Stimulated activated CD4-positive, alpha-beta T cell treated with anti-CD3 and anti-CD28 coated beads, Interleukin-4, amount 100 ng/mL, for 4 hours (primary cell): ENCODE data around the gene WDR74.
A peak's percentile ranks its signal among the peaks of the same experiment; 100 is the strongest.
"Not testable (repeated sequence)": the region's sequence is repeated elsewhere in the genome, so short reads cannot be mapped to it uniquely, and the experiment has no call there.

Experiments used
- DNase-seq, 2 experiments: peaks; one replicate each; pipeline ENCODE4 v3.0.0-alpha.2; 2020

Gene WDR74

DNA sequence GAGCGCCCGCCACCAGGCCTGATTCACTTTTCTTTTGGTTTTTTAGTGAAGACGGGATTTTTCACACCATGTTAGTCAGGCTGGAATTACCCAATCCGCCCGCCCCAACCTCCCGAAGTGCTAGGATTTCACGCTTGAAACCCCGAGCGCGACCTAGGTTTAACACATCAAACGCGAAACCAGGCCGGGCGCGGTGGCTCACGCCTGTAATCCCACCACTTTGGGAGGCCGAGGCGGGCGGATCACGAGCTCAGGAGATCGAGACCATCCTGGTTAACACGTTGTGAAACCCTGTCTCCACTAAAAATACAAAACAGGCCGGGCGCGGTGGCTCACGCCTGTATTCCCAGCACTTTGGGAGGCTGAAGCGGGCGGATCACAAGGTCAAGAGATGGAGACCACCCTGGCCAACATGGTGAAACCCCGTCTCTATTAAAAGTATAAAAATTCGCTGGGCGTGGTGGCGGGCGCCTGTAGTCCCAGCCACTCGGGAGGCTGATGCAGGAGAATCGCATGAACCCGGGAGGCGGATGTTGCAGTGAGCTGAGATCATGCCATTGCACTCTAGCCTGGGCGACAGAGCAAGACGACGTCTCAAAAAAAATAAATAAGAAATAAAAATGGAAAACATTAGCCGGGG is 1.5 kb upstream of the WDR74 start:
- DNase-seq, result peak; percentile 68 to 69

DNA sequence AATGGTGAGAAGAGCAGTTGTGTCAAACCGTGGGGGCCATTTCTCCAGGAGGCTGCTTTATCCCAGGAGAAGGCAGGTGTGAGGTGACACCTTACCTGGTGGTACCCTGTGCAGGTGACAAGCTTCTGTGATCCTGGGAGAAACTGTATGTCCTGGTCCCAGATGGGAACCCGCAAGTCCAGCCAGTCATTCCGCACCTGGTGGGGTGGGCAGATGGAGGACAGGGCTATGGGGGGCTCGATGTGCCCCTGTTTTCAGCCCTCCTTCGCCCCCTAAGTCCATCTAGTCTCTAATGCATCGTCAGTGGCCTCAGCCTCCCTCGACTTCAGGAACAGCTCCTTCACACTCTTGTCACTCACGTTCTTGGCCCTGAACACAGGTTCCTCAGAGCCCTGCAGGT is 4.1 kb downstream of the WDR74 start:
- DNase-seq, result no peak

DNA sequence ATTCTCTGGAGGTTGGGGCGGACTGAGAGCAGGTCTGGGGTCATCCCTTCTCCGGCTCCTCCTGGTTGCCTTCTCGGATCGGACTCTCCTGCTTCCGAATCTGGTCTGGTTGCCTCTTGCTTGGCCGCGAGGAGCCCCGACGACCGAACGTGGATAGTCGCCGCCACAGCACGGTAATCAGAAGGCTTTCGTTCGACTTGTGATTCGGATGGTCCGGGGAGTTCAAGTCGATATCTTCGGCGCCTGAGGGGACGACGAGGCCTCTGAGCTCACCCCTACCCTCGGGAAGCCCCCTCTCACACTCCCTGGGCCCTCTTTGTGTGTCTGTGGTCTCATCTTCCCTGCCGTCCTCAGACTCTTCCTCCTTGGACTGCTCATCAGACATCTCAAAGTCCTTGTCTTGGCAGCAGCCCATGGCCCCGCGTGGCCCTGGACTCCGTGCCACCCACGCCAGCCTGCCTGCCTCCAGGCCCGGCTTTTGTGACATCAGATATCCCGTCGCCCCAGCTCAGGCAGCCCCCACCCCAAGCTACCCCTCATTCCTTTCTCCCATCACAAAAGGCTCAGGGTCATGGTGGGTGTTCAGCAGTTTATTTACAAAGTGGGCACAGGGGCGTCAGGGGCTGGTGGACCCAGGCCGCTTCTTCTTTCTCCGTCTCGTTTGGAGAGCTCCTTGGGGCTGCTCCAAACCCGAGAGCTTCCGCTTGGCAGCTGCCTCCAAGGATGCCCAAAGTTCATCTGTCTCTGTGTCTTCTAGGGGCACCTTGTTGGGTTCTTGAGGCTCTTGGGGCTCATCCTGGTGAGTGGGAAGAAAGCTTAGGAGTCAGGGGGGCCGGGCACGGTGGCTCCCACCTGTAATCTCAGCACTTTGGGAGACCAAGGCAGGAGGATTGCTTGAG is 6.8 kb downstream of the WDR74 start, which contains the start of gene TEX54:
TEX54 (minus strand) TSS at position 506 of the 899 bp plus-strand sequence.
- DNase-seq, result peak in 1 of 2 experiments; percentile 27

DNA sequence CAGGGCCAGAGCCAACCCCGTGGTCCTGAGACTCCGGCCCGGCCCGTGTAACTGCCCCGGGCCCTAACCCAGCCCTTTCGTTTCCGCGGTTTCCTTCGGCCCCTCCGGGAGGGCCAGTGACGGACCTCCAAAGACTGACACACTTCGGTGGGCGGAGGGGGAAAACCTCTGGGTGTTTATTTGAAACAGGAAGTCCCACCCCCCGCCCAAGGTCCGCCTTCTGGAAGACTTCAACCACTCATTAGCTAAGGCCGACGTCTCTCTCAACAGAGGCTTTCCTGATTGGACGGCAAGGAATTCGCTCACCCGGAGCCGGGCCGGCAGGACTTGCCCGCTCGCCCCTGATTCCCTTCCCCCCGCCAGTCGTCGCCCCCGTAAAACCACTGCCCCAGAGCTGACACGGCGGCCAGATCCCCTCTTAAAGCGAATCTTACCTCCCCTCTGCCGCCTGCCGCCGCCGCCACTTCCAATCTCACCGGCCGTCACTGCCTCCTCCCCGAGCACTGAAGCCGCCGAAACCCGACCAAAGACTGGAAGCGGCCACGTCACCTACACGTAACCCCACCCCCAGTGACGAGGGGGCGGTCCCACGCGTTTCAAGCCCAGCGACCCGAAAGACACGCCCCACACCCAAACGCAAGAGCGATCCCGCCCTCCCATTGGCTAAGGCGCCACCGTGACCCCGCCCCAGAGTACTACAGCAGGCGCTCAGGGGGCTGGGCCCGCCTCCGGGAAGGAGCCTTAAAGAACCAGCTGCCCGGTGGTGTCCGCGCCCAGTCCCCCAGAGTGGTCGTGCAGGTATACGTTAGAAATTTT is 7.7 kb downstream of the WDR74 start, which contains the start of gene STX5:
STX5 (minus strand) TSS at position 532 of the 816 bp plus-strand sequence. CDS start 808 bp downstream, outside the sequence.
- peak; percentile 99 for DNase-seq

DNA sequence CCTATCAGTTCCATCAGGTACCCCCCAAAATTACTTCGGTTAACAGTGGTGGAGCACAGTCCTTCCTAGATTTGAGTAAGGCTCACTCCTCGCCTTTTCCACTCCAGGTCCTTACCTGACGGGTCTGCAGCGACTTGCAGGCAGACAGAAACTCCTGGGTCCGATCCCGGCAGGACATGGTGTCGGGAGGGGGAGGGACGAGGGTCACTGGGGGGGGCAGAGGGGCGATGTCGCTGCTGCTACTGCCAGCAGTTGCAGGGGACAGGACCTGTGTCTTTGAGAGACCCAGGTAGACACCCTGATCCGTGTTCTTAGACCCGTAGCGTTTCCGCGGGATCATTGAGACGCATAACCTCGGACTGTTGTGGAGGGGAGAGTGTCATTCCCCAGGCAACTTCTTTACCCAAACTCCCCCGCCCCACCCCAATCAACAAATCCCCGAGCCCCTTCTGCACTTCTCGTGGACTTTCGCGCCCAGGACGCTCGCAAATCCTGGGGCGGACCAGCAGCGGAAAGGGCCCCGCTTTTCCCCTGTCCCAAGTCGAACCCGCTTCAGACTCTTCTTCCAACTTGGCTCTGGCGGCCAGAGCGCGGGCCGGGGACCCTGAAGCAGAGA is 8.4 kb downstream of the WDR74 start:
- DNase-seq, result no peak

DNA sequence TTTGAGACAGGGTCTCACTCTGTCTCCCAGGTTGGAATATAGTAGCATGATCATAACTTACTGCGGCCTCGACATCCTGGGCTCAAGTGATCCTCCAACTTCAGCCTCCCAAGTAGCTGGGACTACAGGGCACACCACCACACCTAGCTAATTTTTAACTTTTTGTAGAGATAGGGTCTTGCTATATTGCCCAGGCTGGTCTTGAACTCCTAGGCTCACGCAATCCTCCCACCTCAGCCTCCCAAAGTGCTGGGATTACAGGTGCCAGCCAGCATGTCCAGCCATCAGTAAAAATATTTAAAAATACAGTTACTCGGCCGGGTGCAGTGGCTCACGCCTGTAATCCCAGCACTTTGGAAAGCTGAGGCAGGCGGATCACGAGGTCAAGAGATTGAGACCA is 11.3 kb downstream of the WDR74 start:
- DNase-seq, result not testable (repeated sequence)

DNA sequence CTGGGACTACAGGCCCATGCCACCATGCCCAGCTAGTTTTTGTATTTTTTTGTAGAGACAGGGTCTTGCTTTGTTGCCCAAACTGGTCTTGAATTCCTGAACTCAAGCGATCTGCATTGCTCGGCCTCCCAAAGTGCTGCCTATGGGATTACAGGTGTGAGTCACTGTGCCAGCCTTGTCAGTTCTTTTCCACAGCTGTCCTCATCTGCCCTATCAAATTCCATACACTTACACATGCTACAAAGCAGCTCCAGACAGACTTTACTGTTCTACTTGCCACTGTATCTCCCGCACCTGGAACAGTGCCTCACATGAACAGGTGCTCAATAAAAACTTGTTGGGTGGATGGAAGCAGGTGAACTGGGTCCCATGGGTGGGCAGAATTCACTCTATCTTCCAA is 15.7 kb downstream of the WDR74 start:
- no peak for DNase-seq

DNA sequence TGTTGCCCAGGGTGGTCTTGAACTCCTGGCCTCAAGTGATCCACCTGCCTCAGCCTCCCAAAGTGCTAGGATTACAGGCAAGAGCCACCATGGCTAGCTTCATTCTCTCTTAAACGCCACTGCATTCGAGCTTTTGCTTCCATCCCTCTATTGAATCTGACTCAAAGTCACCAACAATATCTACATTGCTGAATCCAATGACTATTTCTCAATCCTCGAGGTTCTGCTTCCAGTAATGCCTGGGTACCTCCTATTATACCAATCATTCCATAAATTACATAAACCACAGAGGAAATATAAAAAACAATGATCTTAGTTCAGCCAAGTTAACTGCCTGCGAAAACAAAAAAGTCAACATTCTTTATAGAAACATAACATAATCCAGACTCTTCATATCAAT is 22.3 kb downstream of the WDR74 start:
- no peak for DNase-seq

DNA sequence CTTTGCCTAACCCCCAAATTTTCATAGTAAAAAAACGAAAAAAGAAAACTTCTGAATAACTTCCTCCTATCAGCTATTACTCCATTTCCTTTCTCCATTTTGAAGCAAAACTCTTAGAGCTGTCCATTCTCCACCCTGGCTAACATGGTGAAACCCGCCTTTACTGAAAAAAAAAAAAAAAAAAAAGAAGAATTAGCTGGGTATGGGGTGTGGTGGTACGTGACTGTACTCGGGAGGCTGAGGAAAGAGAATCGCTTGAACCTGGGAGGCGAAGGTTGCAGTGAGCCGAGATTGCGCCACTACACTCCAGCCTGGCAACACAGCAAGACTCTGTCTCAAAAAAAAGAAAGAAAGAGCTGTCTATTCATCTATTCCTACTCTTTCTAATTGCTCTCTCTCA is 22.8 kb downstream of the WDR74 start:
- DNase-seq, result no peak

DNA sequence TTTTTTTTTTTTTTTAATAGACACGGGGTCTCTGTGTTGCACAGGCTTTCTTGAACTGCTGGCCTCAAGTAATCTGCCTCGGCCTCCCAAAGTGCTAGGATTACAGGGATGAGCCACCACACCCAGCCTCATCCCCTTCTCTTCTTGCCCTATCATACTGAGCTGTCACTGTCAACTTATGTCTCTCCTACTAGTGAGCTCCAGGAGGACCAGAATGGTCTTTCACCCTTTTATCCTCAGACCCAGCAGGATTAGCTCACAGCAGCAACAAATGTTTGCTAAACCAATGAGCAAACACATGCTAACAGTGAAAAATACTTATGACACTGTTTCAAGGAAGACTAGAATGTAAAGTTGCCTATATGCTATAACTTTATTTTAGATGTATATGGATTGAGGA is 27.7 kb downstream of the WDR74 start:
- no peak for DNase-seq

DNA sequence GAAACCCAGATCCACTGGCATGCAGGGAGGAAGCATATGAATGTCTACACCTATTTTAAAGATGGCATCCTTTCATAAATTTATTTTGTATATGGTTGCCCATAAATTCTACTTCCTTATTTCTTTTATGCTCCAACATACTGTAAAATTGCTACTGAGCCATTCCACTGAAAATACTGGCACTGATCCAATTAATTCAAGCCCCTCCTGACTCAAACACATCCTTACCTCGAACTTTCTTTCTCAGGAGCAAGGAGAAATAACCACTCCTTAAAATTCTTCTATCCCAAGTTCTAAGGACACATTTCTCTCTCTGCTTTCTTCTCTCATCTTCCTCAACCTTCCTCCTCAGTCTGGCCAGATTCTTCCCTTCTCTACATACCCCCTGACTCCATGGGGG is 28.6 kb downstream of the WDR74 start:
- no peak for DNase-seq

DNA sequence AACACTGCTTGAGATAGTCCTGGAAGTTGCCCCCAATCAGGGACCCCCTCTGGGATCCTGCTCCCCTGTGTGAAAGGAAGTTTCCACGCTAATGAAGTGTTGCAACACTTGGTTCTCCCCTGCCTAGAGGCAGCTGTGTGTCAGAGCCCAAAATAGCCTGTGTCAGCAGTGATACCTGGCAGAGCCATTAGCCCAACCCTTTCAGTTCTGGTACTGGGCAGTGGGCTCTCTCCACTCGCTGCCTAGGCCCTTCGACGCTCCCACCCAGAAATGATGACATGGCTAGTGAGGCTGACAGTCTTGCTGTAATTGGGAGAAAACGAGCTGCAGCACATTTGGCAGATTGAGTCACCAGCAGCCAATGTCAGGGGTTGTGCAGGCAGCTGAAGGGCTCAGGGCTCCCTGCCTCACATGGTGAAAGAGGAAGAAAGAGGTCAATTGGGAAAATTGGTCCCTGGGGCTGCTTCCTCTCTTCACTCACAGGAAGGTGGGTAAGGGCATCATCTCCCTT is 32.7 kb downstream of the WDR74 start:
- DNase-seq, result no peak

DNA sequence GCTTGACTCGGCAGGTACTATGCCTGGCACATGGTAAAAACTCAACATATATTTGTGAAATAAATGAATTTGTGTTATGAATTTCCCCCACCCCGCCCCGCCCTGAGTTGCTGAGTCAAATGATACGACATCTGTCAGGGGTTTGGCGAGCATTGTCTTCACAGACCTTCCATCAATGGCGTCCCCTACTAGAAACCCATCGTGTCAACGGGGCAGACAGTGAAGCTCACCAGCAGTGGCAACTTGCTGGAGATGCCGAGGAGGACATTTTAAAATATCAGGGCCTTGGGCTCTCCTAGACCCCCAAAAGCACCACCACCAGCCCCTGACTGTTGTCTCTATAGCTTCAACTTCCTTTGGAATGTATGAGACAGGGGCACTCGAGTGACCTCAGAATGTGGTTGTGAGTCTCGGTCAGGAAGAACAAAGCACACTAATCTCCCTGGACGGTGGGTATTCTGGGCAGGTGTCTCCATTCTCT is 33.4 kb downstream of the WDR74 start:
- peak; percentile 13 to 16 for DNase-seq

DNA sequence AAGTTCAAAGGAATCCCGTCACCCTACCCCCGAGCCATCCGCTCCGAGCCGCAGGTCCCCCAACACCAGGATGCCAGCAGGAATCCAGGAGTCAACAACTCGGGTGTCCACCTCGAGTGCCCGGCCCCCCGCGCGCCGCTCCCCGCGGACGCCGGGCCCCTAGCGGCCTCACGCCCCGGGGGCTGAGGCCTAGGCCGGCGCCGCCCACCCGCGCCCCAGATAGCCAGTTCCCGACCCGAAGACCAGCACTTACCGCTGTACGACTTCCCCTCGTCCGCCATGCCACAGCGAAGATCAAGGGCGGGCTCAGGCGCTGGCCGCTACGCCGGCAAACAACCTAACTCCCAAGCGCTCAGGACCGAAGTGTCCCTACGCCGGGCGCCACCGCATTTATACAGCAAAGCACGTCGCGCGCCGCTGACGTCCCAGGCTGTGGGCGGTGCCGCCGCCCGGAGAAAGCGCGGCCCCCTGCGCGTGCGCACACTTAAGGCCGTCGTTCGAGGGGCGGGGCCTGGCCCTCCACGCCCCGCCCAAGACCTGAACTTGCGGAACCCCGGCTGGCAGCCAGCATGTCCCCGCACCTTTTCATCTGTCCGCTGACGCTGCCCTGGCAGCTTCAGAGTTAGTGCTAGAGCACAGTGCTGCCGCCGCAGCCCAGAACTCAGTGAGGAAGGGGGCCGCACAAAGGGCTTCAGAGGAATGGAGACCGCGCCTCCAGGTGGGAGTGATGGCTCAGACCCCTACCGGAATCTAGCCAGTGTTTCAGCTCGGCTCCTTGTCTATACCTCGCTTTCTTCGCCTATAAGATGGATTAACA is 34.1 kb downstream of the WDR74 start, which contains the start of gene NXF1:
NXF1 (minus strand) TSS at position 365 of the 817 bp plus-strand sequence; CDS start at position 281, 84 bp downstream.
- peak; percentile 92 to 97 for DNase-seq

DNA sequence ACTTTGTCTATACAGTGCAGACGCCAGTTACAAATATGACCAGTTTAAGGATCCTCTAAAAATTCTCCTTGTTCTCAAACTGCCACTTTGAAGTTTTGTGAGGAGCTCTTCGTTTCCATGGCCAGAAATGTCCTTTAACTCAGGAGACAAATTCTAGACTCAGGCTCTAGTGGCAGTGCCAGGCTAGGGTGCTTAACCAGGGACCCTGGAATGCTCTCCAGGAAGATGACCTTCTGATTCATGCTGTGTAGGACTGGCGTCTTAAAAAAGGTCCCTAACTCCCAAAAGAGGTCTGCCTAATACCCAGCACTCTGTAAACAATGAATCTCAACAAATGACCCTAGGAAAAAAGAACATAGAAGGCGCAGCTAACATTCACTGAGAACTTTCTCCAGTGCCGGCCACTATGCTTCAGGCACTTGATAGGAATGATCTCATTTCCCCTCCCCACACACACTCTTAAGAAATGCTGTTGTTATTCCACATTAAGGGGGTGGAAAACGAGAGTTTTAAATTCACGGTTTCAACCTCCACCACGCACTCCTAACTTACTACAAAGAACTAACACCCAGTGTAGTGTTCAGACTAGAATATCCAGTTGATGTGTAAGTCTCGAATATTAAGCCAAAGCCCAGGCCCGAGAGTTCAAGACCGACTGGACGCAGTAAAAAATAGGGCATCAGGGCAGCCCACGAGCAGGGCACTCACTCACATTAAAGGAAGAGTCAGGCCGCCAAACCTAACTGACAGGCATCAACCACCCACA is 34.9 kb downstream of the WDR74 start:
- DNase-seq, result no peak

DNA sequence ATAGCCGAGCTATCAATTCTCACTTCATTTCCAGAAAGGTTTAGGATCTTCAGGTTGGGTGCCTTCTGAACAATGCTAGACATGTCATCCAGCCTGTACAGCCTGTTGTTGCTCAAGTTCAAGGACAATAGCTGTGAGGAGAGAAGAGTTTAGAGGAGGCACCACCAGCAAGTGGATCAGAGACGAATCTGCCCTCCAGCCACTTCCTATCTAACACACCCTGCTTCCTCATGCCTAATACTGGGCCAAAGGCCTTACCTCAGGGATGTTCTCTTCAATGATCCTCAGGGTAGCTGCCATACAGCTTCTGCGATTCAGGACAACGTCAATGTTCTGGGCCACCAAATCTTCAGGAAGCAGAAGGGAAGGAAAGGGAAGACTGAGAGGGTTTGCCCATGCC is 38.3 kb downstream of the WDR74 start:
- DNase-seq, result no peak

DNA sequence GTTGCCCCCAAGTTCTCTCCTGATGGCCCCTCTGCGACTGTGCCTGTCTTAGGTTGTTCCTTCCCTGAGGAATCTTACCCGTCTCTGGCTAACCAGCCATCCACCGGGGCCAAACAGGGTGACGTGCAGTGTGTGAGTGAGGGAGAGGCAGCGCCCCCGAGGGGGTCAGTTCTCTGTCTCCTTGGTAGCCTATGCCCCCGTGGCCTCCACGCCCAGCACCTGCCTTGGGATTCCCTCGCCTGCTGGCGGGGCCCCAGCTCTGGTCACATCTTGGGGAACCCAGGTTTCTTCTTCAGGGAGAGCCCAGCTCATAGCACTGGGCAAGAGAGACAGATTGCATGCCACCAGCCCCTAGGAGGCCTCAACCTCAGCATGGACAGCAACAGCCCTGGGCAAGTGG is 39.9 kb downstream of the WDR74 start:
- DNase-seq, result no peak

DNA sequence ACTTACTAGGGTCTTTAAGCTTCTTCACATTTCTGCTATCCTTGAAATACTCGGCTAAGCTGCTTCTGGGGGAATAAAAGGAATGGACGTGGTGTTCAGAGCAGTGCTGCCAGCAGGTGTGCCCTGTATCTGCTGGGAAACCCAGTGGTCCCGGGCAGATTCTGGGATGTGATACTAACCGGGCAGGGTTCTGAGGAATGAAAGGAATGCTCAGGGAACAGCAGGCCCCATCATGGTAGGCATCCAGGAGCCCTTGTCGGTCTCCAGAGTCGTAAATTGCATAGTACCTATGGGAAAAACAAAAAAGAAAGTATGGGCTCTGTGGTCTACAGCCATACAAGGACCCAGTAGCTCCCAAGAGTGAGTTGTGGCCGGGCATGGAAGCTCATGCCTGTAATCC is 43.1 kb downstream of the WDR74 start:
- no peak for DNase-seq

DNA sequence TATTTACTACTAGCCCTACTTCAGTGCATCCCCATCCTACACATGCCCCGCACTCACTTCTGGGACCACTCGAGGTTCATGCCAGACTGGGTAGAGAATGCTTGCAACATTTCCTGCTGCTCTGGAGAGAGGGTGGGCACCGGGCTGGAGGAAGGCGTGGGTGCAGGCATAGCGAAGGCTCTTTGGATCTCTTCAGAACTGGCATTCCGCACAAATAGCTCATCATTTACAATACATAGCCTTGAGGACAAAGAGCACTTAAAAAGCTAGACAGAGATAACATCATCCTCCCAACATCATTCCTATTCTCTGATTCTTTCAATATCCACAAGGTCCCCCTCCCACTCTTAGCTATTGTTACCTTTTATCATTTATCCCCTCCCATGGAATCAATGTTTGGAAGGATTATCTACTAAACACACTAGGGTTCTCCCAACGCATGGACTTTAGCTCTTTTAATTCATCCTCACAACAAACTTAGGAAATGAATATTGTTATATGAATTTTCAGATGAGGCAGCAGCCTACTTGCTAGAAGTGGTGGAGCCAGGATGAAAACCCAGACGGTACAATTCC is 45.1 kb downstream of the WDR74 start:
- DNase-seq, result no peak

DNA sequence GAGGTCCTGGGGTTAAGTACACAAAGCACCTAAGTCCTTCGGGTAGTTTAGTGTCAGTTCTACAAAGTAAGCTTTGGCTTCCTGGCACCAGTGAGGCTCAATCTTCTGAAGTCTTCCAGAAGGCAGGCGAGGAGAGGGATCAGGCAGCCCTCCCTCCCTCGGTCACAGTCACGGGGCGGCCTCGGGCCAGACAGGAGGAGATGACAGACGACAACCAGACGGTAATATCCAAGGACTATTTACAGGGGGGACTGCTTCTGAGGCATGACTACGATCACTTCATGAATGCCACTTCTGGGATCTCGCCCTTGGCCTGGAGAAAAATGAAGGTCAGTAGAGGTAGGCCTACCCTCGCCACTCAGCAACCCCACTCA is 47.2 kb downstream of the WDR74 start:
- no peak for DNase-seq
